GM18498 (cell line): ENCODE measurements around the gene PPP3CB.

Experiments used
- ATAC-seq: cut with Tn5 transposase; IDR thresholded peaks from one replicate; pipeline ENCODE4 v1.9.1; 2021; ENCODE audit warnings: mild to moderate bottlenecking, moderate library complexity; ENCODE audit not compliant: unreplicated experiment

Gene PPP3CB

DNA sequence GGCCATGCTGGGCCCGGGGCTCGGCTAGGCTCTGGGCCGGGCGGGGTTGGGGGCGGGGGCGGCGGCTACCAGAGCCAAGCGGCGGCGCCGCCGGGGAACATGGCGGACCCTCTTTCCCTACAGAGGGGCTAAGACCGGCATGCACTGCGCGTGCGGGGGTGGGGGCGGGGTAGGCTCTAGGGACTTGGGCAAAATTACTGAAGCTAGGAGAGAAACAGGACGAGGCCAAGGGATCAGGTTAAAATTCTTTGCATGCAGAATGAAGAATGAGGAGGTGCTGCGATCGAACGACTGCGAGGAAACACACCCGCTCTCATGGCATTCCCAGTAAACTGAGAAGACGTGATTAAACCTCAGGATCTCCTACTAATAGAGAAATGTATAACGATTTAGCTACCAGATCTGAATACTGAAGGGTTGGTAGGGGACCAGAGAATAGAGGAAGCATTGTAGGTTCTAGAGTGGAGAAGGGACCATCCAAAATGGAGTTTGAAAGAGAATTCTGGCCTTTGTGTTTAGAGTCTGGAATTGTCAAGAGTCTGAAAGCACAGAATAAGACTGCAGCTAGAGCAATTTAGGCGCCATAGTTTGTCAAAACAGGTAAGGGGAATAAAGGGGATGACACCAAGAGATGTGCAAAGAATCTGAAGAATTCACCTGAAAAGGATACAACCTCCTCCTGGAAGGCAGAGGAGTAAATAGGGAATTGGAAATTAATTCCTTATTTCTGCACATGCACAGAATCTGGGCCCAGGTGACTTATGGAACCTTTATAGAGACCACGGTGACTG is at the start of gene PPP3CB:
Gene PPP3CB (minus strand): TSS at position 141 of the 791 bp plus-strand sequence. CDS start 135 bp downstream, at position 6.
- peak; percentile 64 for ATAC-seq

DNA sequence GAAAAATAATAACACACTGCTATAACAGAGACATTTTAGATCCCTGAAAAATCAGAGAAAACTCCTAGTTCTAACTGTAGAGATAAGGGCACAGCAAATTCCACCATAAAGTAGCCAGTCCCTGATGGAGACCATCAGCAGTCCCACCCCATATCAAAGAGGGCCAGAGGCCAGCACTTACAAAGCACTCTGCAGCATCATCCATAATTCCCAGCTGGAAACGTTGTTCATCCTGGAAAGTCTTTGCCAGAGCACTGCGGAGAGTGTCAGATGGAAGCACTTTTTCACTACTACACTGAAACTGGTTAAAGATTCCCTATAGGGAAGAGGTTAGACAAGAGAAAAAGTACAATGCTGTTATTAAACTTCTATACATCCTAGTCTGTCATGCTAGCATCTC is 49.5 kb upstream of the PPP3CB start:
- no peak for ATAC-seq

DNA sequence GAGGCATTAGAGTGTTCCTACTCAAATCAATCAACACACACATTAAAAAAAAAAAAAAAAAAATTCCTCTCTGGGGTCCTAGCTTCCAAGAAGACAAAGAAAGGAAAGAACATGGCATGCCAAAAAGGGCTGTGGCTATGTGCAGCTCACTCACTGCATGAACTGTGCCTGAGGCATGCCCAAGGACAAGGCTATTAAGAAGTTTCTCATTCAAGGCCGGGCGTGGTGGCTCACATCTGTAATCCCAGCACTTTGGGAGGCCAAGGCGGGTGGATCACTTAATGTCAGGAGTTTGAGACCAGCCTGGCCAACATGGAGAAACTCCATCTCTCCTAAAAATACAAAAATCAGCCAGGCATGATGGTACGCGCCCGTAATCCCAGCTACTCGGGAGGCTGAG is 41.9 kb upstream of the PPP3CB start:
- ATAC-seq = no peak

DNA sequence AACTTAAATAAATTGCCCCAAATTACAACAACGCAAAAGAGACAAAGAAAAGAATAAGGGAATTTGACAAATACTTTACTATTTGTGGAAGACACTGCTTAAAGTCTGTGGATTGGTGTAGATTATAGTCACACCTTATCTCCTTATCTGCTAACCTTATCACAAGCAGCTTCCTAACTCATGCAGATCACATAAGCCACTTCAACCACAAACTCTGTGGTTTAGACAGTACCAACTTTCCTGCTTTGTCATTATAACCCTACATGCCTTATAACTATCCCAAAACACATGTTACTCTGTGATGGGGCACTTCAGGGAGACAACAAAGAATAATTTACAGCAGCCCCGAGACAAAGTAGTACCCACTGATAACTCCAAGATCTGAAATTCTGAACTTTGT is 41.5 kb upstream of the PPP3CB start:
- ATAC-seq = no peak

DNA sequence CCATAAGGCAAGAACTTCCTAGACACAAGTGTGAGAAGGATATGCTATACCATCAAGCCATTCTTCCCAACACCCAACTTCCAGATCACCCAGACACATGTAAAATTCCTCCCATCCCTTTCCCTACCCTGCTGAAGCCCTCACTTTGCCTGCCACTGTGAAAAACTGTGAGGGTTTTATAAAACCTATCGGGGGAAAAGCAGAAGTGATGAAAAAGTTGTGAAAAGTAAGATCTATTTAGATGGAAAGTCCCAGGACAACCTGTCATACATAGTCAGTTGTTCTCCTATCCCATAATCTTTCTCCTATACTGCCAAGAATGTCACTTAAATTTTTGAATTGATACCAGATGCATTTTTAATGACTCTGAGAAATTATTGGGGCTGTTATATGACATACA is 39.0 kb upstream of the PPP3CB start:
- ATAC-seq = no peak

DNA sequence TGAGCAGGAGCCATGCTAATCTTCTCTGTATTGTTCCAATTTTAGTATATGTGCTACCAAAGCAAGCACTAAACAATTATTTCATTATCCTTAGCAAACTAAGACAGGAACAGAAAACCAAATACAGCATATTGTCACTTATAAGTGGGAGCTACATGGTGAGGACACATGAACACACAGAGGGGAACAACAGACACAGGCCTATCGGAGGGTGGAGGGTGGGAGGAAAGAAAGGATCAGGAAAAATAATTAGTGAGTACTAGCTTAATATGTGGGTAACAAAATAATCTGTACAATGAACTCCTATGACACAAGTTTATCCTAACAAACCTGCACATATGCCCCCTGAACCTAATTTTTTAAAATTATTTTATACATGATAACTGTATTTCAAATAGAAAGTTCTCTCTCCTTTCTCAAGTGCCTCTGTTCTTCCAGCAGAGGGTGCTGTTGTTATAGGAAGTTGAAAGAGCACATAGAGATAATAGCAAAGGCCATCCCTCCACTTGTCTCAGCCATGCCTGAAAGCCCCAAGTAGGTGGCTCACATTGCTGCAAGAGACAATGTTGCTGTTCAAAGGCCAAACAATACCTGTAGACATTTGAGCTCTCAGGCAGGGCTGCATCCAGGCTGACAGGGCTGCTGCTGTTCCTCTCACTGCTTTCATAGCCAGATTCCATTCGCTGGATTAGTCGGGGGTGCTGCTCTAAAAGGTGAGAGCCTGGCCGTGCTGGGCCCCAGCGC is 33.4 kb upstream of the PPP3CB start:
- no peak for ATAC-seq

DNA sequence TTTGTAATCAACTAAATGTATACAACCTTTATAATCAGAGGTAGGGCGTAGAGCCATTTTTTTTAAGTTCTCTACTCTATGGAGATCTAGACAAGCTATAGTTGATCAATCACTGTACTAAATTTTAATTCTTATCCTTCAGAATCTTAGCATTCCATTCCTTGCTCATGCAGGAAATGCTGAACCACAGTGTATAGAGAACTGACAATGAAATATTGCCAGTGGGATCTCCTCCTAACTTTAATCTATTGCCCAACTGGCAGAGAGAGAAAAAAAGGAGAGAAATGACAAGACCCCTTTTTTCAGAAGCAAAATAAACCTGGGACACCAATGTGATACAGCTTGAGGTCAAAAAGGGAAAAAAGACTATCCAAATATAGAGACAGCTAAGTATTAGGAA is 26.4 kb upstream of the PPP3CB start:
- no peak for ATAC-seq

DNA sequence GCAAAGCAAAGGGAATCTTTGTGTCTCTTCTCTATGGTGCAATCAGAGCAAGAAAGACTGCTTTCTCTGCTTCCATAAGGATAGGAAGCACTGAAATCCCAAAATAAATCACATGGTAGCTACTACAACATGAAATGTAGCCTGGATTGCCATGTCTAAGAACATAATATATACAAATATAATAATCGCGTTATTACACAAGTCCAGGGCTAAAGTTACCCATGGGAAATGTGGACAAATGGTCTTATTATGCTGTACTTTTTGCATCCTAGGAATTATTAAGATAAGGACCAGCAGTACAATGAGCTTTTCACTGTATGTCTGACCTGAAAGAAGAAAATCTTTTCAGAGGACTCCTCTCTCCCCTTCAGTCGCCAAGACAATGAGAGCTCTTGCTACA is 23.5 kb upstream of the PPP3CB start:
- no peak for ATAC-seq

DNA sequence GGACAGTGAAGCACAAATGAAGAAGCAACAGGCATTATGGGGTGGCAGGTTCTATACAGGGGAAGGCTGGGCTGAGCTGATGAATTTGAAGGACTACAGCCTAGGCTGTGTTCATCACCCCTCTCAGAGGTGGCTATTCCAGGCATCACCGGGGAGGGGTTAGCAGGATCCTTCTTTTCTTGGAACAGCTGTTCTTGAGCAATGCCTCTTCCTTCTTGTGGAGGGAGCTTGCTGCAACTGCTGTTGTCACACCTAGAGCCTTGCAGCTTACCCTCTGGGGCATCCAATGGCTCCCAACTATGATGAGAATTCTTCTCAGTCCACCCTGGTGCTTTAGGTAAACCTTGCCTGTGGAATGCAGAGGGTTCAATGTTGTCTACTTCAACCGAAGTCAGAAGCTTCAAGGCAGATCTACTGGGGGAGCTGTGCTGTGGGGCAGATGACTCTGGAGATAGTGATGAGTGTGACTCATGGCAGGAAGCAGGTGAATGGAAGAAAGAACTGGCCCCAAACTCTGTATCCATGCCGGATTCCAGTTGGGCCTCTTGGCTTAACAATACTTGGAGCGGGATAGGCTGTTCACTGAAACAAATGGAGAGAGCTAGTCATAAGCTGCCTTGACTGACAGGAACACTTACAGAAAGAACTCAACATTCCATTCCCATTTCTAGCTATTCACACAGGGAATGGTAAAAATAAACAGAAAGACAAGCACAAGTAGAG is 21.5 kb upstream of the PPP3CB start:
- no peak for ATAC-seq

DNA sequence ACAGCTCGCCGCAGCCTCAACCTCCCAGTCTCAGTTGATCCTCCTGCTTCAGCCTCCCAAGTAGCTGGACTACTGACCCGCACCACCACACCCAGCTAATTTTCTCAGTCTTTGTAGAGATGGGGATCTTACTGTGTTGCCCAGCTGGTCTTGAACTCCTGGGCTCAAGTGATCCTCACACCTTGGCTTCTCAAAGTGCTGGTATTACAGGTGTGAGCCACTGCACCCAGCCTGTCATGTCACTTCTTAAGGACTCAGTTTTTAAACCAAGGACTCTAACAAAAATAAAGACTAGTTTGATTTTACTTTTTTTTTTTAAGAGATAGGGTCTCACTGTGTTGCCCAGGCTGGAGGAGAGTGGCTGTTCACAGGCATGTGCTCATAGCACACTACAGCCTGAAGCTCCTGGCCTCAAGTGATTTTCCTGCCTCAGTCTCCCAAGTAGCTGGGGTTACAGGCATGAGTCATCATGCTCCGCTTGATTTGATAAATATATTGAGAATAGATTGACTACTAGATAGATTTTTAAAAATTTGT is 16.5 kb upstream of the PPP3CB start:
- no peak for ATAC-seq

DNA sequence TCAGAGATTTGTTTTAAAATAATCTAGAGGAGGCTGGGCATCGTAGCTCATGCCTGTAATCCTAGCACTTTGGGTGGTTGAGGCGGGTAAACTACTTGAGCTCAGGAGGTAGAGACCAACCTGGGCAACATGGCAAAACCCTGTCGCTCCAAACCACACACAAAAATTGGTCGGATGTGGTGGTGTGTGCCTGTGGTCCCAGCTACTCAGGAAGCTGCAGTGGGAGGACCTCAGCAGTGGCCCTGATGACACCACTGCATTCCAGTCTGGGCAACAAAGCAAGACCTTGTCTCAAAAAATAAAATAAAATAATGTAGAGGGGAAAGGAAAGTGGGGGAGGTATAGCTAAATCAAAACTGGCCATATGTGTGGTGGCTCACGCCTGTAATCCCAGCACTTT is 13.9 kb upstream of the PPP3CB start:
- ATAC-seq = no peak

DNA sequence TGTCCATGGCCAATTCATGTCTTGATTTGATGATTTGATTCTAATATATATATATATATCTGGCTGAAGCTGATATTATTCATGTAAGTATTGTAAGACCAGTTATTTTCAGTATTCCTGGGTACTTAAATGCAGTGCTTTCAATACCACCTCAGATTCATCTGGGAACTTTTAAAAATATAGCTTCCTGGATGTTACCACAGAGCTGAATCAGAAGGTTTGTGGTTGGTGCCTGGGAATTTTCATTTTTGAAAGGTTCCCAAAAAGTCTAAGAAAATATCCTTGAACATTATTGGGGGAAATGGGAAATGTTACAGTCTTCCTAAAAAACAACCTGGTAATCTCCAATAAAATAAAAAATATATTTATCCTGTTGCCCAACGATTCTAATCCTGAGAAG is 10.7 kb upstream of the PPP3CB start:
- ATAC-seq = no peak

DNA sequence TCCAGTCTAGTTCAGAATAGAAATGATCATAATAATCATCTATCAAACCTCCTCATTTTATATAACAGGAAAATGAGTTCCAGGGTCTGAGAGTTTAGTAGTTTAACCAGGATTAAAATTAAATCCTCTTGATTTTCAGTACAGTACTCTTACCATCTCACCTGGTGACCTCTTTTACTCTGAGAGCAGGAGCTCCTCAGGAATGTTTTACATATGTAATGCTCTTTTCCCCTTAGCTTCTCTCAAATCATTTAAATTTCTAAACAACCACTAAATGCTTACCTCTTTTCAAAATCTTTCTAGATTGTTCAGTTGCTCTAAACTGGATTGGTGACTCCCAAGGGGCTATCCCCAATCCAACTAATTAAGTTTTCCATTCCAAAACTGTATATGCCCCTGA is 10.2 kb upstream of the PPP3CB start:
- ATAC-seq = no peak

DNA sequence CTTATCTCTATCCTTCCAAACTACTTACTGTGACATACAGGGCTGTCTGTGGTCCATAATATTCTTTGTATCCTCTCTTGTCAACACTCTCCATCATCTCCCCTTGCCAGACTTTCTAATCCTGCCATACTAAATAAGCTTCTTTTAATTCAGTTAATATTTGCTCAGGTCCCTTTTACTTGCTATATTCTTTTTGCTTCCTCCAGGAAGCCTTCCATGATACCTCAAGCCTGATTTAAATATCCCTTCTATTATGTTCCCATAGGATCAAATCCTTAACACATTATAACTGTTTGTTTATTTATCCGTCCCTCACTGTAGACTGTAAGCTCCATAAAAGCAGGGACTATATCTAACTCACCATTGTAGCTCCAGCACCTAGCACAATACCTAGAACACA is 7.2 kb upstream of the PPP3CB start:
- no peak for ATAC-seq

DNA sequence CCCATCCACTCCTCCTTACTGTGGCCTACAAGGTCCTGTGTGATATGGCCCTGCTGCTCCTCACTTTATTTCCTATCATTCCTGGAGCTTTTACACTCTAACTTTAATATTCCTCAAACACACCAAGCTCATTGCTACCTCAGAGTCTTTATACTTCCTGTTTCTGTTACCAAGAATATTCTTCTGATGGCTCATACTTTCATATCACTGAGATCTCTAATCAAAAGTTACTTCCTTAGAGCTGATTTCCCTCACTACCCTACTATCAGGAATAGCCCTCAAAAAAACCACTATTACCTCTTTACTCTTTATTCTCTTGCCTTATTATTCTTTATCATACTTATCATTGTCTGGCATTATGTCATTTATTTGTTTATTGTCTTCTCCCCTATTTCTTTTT is 5.8 kb upstream of the PPP3CB start:
- ATAC-seq = no peak

DNA sequence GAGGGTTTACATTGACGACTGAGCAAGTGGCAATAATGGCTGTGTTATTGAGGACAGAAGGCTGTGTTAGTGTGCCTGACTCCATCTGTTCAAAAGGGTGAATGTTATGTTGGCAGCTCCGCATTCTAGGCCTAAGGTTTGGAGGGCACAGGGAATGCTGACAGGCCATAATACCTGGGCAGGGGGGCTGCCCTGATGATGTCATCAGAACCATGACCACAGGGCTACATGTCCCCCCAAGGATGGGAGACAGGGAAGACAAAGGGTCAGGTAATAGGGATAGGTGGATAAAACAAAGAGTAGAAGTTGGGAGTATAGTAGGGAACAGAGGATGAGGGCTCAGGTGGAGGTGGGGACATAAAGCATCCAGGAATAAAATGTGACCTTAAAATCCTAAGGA is 1.8 kb upstream of the PPP3CB start:
- no peak for ATAC-seq

DNA sequence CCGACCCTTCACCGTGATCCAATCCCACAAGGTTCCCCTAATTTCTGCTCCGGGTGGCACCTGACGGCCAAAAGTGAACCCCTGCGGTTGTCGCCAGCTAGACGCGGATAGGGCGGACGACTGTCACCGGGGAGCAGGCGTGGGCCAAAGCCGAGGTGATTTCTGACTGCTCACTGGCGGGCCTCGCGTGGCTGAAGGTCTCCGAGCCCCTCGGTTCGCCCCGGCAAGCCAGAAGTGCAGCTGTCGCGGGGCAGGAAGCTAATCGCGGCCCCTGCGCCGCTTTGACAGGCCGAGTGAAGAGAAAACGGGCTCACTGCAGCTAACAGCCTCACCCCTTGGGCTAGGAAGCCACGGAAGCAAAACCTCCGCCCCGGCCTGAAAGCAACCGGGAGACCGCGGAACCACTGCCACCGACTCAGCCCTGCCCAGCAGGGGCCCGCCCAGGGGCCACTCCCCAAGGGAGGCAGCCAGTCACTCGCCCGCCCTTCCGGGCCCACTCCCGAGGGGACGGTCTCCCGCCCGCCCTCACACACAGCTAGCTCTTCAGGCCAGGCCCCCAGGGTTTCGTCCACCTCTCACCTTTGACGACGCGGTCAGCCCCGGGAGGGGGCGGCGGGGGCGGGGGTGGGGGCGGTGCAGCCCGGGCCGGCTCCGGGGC is 469 bp downstream of the PPP3CB start:
- ATAC-seq = peak; percentile 95

DNA sequence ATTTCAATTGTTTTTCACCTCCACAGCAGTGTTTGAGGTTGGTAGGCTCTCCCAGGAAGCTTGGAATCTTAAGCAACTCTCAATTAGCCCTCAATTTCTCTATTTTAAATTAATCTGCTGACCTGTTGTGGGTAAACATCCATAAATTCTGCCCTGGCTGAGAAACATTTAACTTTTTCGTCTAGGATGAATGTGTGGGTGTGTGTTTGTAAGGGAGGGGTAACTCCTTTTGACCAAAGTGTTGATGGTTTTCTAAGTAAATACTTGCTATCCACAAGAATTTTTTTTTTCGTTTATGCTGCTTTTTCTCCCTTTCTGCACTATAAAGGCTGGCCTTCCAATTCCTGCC is 973 bp downstream of the PPP3CB start:
- peak; percentile 1 for ATAC-seq

DNA sequence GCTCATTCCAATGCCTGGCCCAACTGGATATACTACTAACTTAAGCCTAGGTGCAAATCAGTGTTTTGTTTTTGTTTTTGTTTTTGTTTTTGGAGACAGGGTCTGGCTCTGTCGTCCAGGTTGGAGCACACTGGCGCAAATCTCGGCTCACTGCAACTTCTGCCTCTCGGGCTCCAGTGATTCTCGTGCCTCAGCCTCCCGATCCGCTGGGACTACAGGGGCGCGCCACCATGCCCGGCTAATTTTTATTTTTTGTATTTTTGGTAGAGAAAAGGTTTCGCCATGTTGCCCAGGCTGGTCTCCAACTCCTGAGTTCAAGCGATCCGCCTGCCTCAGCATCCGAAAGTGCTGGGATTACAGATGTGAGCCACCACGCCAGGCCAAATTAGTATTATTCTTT is 1.6 kb downstream of the PPP3CB start:
- no peak for ATAC-seq

DNA sequence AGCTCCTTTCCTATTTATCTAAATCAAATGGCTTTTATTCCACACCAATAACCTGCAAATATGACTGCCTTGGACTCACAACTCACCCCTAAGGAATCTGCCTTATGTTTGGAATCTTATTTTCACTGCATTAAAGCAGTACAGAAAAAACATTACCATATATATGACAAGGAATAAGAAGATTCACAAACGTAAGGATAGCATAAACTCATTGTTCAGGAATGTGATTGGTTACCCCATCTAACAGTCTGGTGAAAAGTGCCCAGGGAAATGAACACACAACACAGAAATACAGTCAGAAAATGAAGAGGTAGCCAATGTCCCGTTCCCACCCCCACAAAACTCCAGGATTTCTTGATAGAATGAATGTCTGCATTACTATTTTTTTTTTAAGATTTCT is 2.0 kb downstream of the PPP3CB start:
- no peak for ATAC-seq

DNA sequence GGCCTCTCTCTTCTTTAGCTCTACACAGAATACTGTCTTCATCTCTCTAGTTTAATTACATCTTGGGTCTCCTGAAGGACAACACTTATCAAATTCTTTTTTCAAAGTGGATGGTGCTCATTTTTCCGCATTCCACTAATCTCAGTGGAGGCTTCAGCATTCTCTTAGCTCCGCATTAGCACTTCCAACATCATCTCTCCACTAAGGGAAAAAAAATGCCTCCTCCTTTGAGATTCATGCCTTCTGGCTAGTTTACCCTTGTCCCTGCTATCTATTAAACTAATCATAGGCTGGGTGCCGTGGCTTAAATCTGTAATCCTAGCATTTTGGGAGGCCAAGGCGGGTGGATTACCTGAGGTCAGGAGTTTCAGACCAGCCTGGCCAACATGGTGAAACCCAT is 9.2 kb downstream of the PPP3CB start:
- no peak for ATAC-seq
